Suppressor macrophage (primary cell): ENCODE measurements around the gene HOXA6.

Experiments used
- DNase-seq, 4 experiments: peaks; one replicate each; pipeline ENCODE4 v3.0.0-alpha.2; 2020 to 2022
- total RNA-seq, 17 experiments: gene quantifications; one replicate each; lab custom pipeline; 2026; ENCODE audit warnings: mixed read lengths in 6 of 17, inconsistent platforms in 3 of 17; lab: John Stamatoyannopoulos, UW

The HOXA6 gene
- total RNA-seq = 0 to 0.88 (median 0) reads per million in 17 experiments

DNA sequence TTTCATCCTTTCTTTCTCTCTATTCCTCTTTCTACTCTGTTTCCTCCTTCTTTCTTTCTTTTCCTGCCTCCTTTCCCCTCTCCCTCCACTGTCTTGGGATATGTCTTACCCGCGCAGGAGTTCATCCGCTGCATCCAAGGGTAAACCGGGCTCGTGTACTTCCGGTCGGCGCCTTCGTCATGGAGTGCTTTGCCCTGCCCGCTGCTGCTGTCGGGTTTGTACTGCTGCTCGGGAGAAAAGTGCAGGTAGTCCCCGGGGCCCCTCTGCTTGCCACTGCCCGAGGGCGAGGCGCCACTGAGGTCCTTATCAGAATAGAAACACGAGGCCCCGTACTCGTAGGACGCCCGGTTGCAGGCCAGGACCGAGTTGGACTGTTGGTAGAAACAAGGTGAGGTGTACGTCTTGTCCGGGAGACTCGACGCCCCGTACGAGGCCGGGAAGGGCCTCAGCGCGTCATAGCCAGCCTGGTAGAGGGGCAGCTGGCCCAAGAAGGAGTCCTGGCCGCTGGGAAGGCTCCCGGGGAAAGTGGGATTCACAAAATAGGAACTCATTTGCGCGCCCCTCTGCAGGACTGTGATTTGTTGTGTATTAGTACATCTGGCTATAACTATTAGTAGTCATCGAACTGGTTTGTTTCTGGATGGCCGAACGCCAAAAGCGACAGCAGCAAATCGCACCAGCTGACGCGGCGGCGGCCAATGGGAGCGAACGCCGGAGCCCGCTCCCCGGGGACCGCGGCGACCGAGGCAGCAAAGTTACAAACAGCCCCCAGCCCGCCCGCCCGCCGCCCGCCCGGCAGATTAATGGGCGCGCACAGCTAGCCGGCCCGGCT is at the start of gene HOXA6:
Gene HOXA6 (minus strand): TSS at position 576 of the 832 bp plus-strand sequence. CDS start 25 bp downstream, at position 551.
- DNase-seq = peak in 1 of 4 experiments; percentile 22

DNA sequence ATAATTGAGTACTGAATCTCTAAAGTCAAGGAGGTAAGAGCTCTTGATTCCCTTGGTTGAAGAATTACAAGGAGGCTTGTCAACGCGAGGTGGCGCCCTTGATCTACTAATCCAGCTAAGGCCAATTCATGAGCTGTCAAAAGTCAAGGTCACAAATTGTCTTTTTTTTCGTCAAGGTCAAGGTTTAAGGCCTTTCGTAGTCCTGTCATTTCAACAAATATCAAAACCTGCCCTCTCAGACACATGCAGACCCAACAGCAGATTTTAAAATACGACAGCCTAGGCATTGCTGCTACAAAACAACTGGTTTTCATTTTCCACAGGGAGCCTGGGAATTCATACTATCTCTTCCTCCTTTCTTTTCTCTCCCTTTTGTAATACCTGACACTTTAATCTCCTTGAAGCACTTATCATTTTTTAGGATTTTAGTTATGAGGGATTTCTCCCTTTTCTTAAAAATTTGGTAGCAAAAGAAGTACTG is 48.8 kb upstream of the HOXA6 start:
- DNase-seq = peak; percentile 79 to 90 (median 88)

GRCh38 chr7:27194686-27195379 is 47.3 kb upstream of the HOXA6 start:
- DNase-seq = no peak

DNA sequence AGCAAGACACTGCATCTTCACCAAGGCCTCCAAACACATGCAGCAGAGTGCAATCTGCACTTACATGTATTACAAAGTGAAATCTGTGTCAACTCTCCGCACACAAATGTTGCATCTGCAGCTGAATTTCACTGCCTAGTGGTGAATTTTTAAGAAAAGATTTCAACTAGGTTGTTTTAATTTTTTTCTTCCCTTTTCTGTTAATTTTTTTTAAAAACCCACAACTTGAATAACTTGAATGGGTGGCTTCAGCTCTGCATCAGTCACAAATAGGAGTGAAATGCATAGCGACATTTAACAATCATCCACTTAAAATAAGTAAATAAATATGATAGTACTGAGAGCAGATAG is 46.4 kb upstream of the HOXA6 start:
- DNase-seq = no peak

- no peak for DNase-seq
These were observed 45.9 kb upstream of the HOXA6 start for GRCh38 chr7:27193335-27194001.

GRCh38 chr7:27192546-27193334 is 45.2 kb upstream of the HOXA6 start:
- DNase-seq = peak; percentile 64 to 85 (median 80)

DNA sequence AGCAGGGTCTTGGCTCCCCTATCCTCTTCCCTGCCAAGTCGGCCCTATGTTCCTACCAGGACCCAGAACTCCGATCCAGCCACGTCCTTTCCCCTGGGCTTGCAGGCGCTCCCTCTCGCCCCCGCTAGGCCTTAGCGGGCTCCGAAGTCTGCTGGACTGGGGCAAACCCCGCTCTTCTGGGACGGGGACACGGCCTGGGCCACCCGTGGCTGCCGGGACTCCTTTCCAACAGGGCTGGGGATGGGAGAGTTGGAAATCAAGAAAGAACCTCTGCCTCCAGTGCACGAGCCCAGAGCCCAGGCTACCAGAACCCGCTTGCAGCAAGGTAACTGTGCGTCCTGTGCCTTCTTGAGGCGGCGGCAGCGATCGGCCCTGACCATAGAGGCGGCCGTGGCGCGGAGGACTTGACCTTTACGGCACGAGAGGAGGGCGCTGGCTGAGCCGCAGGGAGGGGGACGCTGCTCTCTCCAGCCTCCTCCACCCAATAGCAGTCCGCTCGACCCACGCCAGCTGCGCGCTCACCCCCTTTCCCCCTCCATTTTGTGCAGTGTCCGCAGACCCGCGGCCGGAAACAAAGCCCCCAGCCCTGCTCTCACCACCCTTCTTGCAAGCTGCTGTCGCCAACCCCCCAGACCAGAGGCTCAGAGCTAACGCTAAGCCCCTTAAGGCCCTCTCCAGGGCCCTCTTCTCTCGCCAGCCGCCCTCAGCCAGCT is 44.4 kb upstream of the HOXA6 start:
- no peak for DNase-seq

GRCh38 chr7:27191161-27191731 is 43.7 kb upstream of the HOXA6 start:
- no peak for DNase-seq

DNA sequence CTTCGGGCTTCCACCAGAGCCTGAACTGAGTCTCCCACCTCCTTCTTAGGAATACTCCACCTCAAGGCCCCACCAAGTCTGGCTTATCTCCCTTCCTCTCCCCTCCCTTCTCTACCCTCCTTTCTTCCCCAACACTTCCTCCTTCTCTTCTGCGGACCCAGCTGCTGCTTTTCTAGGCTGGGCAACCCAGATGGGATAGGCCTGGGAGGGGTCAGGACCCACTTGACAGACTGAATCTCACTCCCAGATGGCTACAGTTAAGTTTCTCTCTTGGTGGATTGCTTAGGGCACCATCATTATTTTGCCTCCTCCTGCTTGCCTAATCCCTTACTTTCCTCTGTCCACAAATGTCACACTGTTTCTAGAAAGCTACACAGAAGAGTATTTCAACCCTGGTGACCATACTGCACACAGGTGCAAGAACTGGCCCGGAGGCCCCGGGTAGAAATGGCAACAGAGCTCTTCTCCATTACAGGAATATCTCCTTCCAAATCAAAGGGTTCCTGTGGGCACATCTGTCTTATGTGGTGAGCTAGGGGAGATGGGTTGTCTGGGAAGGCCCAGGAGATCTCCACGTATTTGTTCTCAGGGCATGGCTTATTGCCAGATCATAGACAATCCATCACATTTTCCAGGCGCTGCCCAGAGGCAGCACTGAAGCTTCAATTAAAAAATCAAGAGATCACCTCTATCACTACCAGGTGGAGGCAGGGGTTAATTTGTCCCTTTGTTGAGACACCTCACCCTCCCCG is 42.6 kb upstream of the HOXA6 start:
- DNase-seq = no peak

DNA sequence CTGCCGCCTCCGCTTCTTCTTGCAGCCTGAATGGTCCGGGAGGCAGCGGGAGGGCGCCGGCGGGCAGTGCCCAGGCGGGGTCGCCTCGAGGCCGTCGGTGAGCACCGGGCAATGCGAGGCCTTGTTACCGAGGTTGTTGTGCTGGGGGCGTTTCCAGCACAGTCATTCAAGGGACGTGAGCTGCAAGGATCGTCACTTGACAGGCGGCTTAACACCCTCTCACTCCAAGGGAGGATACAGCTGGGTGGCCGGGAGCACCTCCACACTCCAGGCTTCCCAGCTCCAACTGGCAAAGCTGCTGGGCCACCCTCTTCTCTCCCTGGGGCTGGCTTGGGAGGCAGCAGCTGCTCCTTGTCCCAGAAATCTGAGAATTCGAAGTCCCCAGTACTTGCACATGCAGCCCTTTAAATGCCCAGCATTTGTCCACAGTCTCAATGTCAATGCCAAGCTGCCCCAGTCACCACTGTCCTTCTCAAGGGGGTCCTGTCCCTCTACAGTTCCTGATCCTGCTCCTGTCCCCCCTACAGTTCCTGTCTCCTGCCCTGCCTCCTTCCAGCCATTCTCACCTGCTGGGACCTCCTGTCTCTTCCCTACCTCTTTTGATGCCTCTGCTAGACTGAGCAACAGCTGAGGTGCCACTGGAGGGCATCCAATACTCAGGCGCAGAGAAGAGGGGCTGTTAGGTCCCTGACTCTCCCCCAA is 41.9 kb upstream of the HOXA6 start:
- DNase-seq = no peak

DNA sequence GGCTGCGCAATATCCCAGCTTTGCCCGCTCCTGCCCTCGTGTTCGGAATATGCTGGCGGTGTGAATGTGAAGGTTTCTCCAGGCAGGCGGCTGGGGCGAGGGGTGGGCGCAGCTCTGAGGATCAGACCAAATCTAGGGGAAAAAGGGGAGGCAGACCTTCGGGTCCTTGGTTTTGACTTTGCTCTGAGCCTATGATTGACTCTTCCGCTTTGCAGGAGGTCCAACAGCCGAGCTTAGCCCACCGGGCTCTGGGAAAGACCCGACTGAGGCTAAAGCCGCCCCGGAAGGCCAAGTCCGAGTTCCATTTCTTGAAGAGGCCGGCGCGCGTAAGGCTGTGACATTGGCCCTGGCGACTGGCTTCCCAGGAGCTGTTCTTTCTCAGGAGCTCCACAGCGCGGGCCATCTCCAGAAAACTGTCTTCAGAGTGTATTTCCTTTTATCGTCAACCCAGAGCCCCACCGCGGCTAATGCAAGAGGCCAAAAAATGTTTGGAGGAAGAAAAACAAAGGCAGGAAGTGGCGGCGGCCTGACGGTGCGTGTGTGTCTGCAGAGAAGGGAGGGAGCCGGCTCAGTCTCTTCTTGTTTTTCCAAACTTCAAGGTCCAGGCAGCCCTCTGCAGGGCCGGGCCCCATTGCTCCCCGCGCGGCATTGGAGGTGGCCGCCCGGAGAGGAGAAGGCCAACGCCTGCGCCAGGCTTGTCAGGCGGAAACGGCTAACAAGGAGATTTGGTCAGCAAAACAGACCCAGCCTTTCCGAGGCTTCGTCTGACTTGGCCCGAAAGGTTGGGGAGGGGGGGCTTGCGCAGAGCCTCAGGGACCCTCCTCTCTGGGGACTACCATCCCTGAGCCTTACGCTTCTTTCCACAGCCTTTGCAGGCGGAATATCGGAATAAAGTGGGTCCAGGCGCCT is 41.1 kb upstream of the HOXA6 start:
- DNase-seq = peak; percentile 40 to 68 (median 56)

DNA sequence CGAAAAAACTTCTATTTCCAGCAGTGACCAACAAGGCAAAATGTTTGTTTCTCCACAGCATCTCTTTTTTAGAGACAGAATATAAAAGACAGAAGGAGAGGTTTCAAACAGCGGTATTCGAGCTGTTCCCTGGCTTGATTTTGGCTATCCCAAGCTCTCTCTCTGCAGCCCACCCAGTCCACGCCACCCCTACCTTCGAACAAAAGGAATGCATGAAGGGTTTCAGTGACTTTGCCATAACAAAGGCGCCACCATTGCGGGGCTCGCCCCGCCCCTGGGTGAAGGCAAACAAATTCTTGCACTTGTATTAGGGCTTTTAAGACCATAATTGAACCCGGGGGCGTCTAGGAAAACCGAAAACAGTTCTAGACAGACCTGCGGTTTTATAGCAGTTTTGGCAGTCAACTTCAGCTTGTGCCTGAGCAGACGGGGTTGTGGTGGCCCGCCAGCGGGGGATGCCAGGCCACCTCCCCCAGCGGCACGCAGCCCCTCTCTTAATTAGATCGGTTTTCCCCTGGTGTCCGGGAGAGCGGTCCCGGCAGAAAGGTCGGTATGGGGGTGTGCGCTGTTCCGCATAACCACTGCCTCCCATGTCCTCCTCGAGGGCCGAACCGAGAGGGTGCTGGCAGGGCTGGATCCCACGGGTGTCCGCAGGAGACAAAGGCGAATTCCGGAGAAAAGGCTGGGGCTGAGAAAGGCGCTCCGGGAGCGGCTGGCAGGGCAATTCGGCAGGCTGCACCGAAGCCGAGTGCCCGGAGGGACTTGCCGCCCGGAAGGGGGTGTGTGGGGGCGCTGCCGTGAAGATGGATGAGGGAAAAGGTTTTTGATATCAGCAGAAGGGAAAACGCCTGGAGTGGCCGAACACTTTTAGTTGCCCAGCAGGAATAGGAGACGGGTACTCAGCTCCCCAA is 40.2 kb upstream of the HOXA6 start:
- no peak for DNase-seq

DNA sequence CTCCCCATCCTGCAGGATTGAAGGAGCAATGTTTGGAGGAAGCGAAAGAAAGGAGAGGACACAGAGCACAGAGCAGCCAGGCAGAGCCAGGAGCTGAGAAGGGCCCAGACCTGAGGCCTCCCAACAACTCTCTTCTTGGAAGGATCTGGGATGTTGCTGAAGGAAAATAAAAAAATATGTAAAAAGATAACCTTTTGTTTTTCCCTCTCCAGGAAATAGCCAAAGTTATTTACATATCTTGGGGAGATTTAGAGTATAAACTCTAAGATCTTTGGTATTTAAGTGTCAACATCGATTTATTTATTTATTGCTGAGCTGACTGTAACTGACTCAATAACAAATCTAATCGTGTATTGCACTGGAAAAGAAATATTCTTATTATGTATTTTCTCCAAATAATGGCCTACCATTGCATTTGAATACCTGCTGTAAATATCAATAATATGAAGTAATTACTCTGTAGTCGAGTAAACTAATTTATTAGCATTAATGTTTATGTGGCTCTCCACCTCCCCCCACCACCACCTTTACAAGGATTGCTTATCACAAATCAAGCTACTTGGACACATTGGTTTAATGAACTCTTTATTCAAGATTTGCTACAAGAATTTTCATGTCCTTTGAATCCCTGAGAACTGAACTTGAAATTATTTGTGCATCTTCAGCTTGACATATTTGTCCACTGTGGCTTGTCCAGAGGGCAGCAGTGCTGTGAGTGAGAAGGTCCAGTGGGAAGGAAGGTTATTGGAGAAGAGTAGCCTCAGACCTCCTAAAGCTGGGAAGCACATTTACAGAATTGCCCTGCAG is 39.3 kb upstream of the HOXA6 start:
- DNase-seq = no peak

DNA sequence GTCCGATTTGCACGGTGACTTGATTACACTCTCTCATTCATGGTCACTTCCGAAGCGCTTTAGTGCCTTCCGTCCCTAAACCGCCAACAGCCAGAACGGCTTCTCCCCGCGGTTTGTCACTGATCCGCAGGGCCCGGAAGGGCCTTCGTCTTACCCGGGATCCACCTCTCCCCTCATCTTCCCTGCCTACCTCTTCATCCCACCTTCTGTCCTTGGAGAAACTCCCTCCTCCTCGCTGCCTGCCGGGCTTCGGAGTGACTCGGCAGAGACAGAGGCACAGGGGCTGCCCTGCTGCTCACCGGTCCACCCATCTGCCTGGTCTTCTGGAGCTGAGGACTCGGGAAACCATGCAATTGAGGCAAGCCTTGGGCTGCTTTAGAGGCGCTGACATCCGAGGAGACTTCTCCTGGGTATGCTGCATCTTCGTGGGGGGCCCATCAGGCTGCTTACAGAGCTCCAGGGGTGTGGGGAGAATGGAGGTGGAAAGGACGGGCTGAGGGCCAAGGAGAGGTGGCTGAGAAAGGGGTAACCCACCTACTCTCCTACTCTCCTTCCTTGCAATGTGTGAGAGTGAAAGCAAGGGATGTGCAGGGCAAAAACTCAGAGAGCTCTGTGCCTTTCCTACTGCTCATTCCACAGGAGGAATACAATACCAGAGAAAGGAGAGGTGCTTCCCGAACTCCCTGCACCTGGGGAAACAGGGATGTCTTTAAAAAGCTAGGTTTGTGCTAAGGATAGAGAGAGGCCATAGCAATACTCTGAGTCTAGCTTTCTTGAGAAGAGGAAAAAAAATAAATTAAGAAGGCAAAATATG is 38.5 kb upstream of the HOXA6 start:
- peak in 1 of 4 experiments; percentile 27 for DNase-seq

- DNase-seq = peak in 1 of 4 experiments; percentile 34
These were observed 37.7 kb upstream of the HOXA6 start, which contains the start of gene HOXA11 for GRCh38 chr7:27185013-27185853. TSS of gene HOXA11 (minus strand) at chr7:27185232. CDS start at chr7:27185144, 88 bp downstream.
